Measurements from ENCODE around the gene MINDY3. TPM values are rescaled to one million over a fixed set of nuclear protein-coding genes. Genes with fewer than 3 reads are reported as not detected.

Gene MINDY3
- total and polyA plus RNA-seq, 4 donors = 6.5 to 16.1 (median 12.3) TPM

DNA sequence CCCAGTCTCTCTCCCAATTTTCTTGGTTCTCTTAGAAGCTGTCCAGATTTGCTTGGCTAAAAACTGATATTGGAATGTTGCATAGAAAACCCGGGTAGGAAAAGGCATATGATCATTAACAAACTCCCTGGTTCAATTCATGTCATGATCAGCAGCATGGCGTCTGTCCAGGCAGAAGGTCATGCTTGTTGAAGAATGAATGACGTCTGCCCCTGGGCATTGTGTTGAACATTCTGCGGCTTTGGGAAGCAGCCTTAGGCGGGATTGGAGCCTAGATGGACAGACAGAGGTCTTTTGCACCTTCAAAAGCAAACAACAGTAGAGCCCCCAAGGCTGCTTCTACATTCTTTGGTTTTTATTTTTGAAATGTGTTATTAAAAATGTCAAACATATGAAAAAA, 7.7 kb upstream of the MINDY3 start:
- TF ChIP-seq, protein P1, sequence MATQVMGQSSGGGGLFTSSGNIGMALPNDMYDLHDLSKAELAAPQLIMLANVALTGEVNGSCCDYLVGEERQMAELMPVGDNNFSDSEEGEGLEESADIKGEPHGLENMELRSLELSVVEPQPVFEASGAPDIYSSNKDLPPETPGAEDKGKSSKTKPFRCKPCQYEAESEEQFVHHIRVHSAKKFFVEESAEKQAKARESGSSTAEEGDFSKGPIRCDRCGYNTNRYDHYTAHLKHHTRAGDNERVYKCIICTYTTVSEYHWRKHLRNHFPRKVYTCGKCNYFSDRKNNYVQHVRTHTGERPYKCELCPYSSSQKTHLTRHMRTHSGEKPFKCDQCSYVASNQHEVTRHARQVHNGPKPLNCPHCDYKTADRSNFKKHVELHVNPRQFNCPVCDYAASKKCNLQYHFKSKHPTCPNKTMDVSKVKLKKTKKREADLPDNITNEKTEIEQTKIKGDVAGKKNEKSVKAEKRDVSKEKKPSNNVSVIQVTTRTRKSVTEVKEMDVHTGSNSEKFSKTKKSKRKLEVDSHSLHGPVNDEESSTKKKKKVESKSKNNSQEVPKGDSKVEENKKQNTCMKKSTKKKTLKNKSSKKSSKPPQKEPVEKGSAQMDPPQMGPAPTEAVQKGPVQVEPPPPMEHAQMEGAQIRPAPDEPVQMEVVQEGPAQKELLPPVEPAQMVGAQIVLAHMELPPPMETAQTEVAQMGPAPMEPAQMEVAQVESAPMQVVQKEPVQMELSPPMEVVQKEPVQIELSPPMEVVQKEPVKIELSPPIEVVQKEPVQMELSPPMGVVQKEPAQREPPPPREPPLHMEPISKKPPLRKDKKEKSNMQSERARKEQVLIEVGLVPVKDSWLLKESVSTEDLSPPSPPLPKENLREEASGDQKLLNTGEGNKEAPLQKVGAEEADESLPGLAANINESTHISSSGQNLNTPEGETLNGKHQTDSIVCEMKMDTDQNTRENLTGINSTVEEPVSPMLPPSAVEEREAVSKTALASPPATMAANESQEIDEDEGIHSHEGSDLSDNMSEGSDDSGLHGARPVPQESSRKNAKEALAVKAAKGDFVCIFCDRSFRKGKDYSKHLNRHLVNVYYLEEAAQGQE (IDR thresholded peaks at IDR 0.05) = no peak
- TF ChIP-seq TAF1 (conservative IDR thresholded peaks at IDR 0.05) (no peak), FOXA1 (IDR thresholded peaks at IDR 0.05) (no peak), JUND (IDR thresholded peaks at IDR 0.05) (no peak), FOXA2 (IDR thresholded peaks at IDR 0.05) (no peak), NR2F2 (IDR thresholded peaks at IDR 0.05) (no peak), SP1 (IDR thresholded peaks at IDR 0.05) (no peak), HNF4G (IDR thresholded peaks at IDR 0.05) (no peak), HNF4A (conservative IDR thresholded peaks at IDR 0.05) (no peak), GABPA (IDR thresholded peaks at IDR 0.05 in 1 of 2, conservative IDR thresholded peaks at IDR 0.05 in 1 of 2) (no peak), RXRA (IDR thresholded peaks at IDR 0.05) (no peak), RAD21 (IDR thresholded peaks at IDR 0.05) (no peak), YY1 (IDR thresholded peaks at IDR 0.05) (no peak), EGR1 (IDR thresholded peaks at IDR 0.05; ENCODE audit: low read depth in 2 of 2) (no peak)
- TF ChIP-seq, protein P2, sequence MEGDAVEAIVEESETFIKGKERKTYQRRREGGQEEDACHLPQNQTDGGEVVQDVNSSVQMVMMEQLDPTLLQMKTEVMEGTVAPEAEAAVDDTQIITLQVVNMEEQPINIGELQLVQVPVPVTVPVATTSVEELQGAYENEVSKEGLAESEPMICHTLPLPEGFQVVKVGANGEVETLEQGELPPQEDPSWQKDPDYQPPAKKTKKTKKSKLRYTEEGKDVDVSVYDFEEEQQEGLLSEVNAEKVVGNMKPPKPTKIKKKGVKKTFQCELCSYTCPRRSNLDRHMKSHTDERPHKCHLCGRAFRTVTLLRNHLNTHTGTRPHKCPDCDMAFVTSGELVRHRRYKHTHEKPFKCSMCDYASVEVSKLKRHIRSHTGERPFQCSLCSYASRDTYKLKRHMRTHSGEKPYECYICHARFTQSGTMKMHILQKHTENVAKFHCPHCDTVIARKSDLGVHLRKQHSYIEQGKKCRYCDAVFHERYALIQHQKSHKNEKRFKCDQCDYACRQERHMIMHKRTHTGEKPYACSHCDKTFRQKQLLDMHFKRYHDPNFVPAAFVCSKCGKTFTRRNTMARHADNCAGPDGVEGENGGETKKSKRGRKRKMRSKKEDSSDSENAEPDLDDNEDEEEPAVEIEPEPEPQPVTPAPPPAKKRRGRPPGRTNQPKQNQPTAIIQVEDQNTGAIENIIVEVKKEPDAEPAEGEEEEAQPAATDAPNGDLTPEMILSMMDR (IDR thresholded peaks at IDR 0.05; ENCODE audit: low read depth, low read length, missing input control) = no peak
- TF ChIP-seq, protein P3, sequence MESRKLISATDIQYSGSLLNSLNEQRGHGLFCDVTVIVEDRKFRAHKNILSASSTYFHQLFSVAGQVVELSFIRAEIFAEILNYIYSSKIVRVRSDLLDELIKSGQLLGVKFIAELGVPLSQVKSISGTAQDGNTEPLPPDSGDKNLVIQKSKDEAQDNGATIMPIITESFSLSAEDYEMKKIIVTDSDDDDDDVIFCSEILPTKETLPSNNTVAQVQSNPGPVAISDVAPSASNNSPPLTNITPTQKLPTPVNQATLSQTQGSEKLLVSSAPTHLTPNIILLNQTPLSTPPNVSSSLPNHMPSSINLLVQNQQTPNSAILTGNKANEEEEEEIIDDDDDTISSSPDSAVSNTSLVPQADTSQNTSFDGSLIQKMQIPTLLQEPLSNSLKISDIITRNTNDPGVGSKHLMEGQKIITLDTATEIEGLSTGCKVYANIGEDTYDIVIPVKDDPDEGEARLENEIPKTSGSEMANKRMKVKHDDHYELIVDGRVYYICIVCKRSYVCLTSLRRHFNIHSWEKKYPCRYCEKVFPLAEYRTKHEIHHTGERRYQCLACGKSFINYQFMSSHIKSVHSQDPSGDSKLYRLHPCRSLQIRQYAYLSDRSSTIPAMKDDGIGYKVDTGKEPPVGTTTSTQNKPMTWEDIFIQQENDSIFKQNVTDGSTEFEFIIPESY (IDR thresholded peaks at IDR 0.05) = no peak
- TF ChIP-seq, protein P4, sequence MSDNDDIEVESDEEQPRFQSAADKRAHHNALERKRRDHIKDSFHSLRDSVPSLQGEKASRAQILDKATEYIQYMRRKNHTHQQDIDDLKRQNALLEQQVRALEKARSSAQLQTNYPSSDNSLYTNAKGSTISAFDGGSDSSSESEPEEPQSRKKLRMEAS (IDR thresholded peaks at IDR 0.05) = no peak
- TF ChIP-seq, protein P5, sequence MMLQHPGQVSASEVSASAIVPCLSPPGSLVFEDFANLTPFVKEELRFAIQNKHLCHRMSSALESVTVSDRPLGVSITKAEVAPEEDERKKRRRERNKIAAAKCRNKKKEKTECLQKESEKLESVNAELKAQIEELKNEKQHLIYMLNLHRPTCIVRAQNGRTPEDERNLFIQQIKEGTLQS (IDR thresholded peaks at IDR 0.05) = no peak
- no peak overlapping the region for H3K9ac ChIP-seq (ENCODE audit: low read depth in 1 of 2, low read length in 2 of 2)
- H3K9me3 ChIP-seq (ENCODE audit: control insufficient read depth in 4 of 4, low read length in 3 of 4) = peaks cover 0 to 4% (median 0%) of the 10 kb centered on the region in 4 donors
- H3K27ac ChIP-seq (ENCODE audit: low read depth in 1 of 2, low read length in 2 of 2) = no peak overlapping the region
- 54% methylated on average over 5 of the region's 5 CpGs for WGBS
- H3K4me3 ChIP-seq (ENCODE audit: low read depth in 1 of 3, low read length in 3 of 3) = no peak overlapping the region
- no peak for DNase-seq (ENCODE audit: low spot score)
- H3K4me1 ChIP-seq (ENCODE audit: control insufficient read depth in 4 of 4, insufficient read depth in 4 of 4, low read length in 3 of 4) = no peaks in the 10 kb centered on the region
- H3K27me3 ChIP-seq (ENCODE audit: control insufficient read depth in 4 of 4, insufficient read depth in 4 of 4, low read length in 3 of 4) = peaks cover 0 to 11% (median 6%) of the 10 kb centered on the region in 4 donors
- H3K36me3 ChIP-seq (ENCODE audit: control insufficient read depth in 4 of 4, insufficient read depth in 3 of 4, low read depth in 1 of 4, low read length in 3 of 4) = no peaks in the 10 kb centered on the region
